Activated CD4-positive, alpha-beta T cell treated with anti-CD3 and anti-CD28 coated beads, Interleukin-2, amount 50 U/mL, for 24 hours (primary cell): ENCODE data around the gene NSUN3.

Experiments
- DNase-seq, 2 donors: peaks; one replicate each; pipeline ENCODE4 v3.0.0-alpha.2; 2020; ENCODE audit warnings: low read depth in 1 of 2, low spot score in 1 of 2

The NSUN3 gene

GRCh38 chr3:94118390-94118789 lies 55.5 kb downstream of the NSUN3 start:
- DNase-seq = no peak

- DNase-seq = no peak
Measured at GRCh38 chr3:94121161-94121560, 58.3 kb downstream of the NSUN3 start.

DNA sequence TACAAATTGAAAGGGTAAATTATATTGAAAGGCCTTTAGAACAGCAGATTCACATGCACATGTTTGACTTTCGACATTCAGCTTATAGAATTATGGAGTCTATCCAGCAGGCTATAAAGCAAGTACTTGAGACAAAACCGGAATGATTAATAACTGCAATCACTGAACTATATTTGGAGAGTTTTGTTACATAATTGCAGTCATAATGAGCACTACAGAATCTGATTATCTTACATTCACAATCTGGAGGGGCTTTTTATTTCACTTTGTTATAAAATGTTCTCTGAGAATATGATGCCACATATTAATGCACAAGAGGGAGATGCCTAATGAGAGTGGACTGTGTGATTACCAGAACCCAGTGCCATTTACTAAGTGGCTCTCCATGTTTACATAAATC lies 64.3 kb downstream of the NSUN3 start:
- DNase-seq = no peak

GRCh38 chr3:94130690-94131089 lies 67.8 kb downstream of the NSUN3 start:
- no peak for DNase-seq

- no peak for DNase-seq
Measured at GRCh38 chr3:94132777-94133176, 69.9 kb downstream of the NSUN3 start.

- DNase-seq = no peak
Measured at GRCh38 chr3:94136133-94136532, 73.3 kb downstream of the NSUN3 start.

- no peak for DNase-seq
Measured at GRCh38 chr3:94137377-94137776, 74.5 kb downstream of the NSUN3 start.

DNA sequence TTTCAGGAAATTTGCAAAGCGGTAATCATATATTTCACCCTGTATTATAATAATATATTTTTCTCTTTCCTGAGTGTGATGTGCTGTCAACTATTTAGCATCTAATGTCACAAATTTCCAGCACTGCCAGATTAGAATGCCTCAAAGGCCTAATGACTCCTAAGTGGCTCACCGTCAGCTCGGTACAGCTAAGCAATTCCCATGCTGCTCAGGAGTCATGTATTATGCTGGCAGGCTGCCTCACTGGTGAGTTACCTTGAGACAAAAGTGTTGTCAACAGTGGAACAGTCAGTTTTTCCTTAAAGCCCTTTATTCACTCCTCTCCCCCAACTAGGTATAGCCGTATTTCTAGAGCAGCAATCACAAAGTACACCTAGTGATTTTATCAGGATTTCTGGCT lies 83.6 kb downstream of the NSUN3 start:
- DNase-seq = no peak

- no peak for DNase-seq
Measured at GRCh38 chr3:94147012-94147411, 84.2 kb downstream of the NSUN3 start.

DNA sequence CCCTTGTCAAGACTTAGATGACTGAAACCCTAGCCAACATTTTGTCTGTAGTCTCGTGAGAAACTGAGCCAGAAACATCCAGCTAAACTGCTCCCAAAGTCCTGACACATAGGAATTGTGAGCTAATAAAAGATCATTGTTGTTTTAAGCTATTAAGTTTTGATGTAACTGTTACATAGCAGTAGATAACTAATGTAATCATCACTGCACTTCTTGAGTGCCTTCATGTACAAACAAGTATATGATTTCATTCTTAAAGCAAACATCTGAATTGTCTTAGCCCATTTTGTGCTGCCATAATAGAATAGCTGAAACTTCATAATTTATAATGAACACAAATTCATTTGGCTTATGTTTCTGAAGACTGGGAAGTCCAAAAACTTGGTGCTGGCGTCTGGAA lies 87.3 kb downstream of the NSUN3 start:
- no peak for DNase-seq

GRCh38 chr3:94156626-94157025 lies 93.8 kb downstream of the NSUN3 start:
- DNase-seq = no peak

- DNase-seq = no peak
Measured at GRCh38 chr3:94158512-94158911, 95.7 kb downstream of the NSUN3 start.

- no peak for DNase-seq
Measured at GRCh38 chr3:94159062-94159828, 96.4 kb downstream of the NSUN3 start.

GRCh38 chr3:94162700-94163099 lies 99.8 kb downstream of the NSUN3 start:
- DNase-seq = no peak

DNA sequence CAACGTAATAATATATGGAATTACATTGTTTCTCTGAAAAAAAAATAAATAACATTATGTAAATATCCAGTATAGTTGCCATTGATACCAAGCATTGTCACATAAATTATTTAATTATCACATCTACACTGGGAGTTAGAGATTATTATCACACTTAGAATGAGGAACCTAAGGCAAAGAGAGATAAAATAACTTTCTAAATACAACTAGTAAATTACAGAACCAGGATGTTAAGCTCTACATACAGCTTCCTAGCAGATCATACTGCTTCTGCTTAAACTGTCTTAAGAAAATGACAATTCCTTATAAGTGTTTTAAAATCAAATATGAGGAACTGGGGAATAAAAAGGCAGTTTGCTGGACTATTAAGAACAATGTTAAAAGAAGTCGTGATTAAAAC lies 104.5 kb downstream of the NSUN3 start:
- DNase-seq = no peak

- DNase-seq = no peak
Measured at GRCh38 chr3:94167796-94168195, 104.9 kb downstream of the NSUN3 start.

- no peak for DNase-seq
Measured at GRCh38 chr3:94171954-94172353, 109.1 kb downstream of the NSUN3 start.

GRCh38 chr3:94172695-94173310 lies 109.9 kb downstream of the NSUN3 start:
- no peak for DNase-seq

GRCh38 chr3:94173673-94174434 lies 111.0 kb downstream of the NSUN3 start:
- no peak for DNase-seq

GRCh38 chr3:94175677-94176076 lies 112.8 kb downstream of the NSUN3 start:
- no peak for DNase-seq

- DNase-seq = no peak
Measured at GRCh38 chr3:94176988-94177745, 114.3 kb downstream of the NSUN3 start.
